IMR-90 (cell line): ENCODE results near the gene RTN4RL2. TPM values are rescaled to one million over a fixed set of nuclear protein-coding genes. Genes with fewer than 3 reads are reported as not detected.

Experiments
- ATAC-seq: fragments of 200-7000 bp; cut with Tn5 transposase; 2 replicates; pipeline ENCODE4 v1.9.1; 2020; ENCODE audit warnings: low read depth, mild to moderate bottlenecking, moderate library complexity
- BruUV-seq: library from RNA; stranded (reverse); fragments of 400-500 nt; replicated peaks from 2 replicates; lab custom pipeline; 2021; lab: Mats Ljungman, UMichigan
- CTCF ChIA-PET: fragments of 300-600 bp; formaldehyde crosslinking; extraction: SDS; loops from one replicate; lab custom pipeline; 2021; ENCODE audit warnings: antibody characterized with exemption; lab: Yijun Ruan, JAX
- POLR2A ChIA-PET: fragments of 300-600 bp; sonication (Branson Sonifier 250); formaldehyde crosslinking; loops from one replicate; lab custom pipeline; 2022; ENCODE audit warnings: antibody characterized with exemption; ENCODE audit not compliant: unreplicated experiment; lab: Charles Lee
- DNase-seq: peaks from one replicate; pipeline ENCODE4 v3.0.0; 2013
- H2AFZ ChIP-seq: replicated peaks from 2 replicates; pipeline ENCODE3; 2013; ENCODE audit warnings: low read length, mild to moderate bottlenecking; ENCODE audit not compliant: poor library complexity
- H2AK5ac ChIP-seq: 2 replicates; pipeline ENCODE4 v1.6.1; 2013; ENCODE audit warnings: low read depth, low read length, inconsistent platforms
- H2AK9ac ChIP-seq: replicated peaks from 2 replicates; pipeline ENCODE3; 2013; ENCODE audit warnings: mild to moderate bottlenecking, low read depth, low read length, moderate library complexity; ENCODE audit not compliant: poor library complexity
- H2BK120ac ChIP-seq: 2 replicates; pipeline ENCODE4 v1.6.1; 2013; ENCODE audit warnings: low read depth, low read length, inconsistent platforms
- H2BK15ac ChIP-seq: 3 replicates; pipeline ENCODE4 v1.6.1; 2013; ENCODE audit warnings: low read depth, low read length, inconsistent platforms
- H2BK20ac ChIP-seq: 2 replicates; pipeline ENCODE4 v1.6.1; 2013; ENCODE audit warnings: low read depth, mild to moderate bottlenecking, inconsistent platforms, low read length, moderate library complexity
- H2BK5ac ChIP-seq: 2 replicates; pipeline ENCODE4 v1.6.1; 2013; ENCODE audit warnings: mild to moderate bottlenecking, low read depth, low read length, inconsistent platforms; ENCODE audit not compliant: poor library complexity, severe bottlenecking
- H3K14ac ChIP-seq: replicated peaks from 2 replicates; pipeline ENCODE4 v1.6.1; 2013; ENCODE audit warnings: low read depth, low read length, inconsistent platforms
- H3K18ac ChIP-seq: 2 replicates; pipeline ENCODE4 v1.6.1; 2013; ENCODE audit warnings: low read depth, low read length, control low read depth
- H3K23ac ChIP-seq: 2 replicates; pipeline ENCODE4 v1.6.1; 2013; ENCODE audit warnings: low read depth, low read length, inconsistent platforms
- H3K27ac ChIP-seq: 2 replicates; pipeline ENCODE4 v1.5.1; 2013; ENCODE audit warnings: mild to moderate bottlenecking, control low read depth, low read length; ENCODE audit not compliant: insufficient read depth
- H3K27me3 ChIP-seq: 2 replicates; pipeline ENCODE4 v1.6.1; 2013; ENCODE audit warnings: low read length; ENCODE audit not compliant: control insufficient read depth, insufficient read depth
- H3K36me3 ChIP-seq: 2 replicates; pipeline ENCODE4 v1.6.1; 2013; ENCODE audit warnings: low read length, mixed read lengths; ENCODE audit not compliant: control insufficient read depth, insufficient read depth
- H3K4ac ChIP-seq: 2 replicates; pipeline ENCODE4 v1.6.1; 2013; ENCODE audit warnings: low read depth, low read length, inconsistent platforms
- H3K4me1 ChIP-seq: 2 replicates; pipeline ENCODE4 v1.6.1; 2013; ENCODE audit warnings: low read length, mixed read lengths; ENCODE audit not compliant: control insufficient read depth, insufficient read depth
- H3K4me2 ChIP-seq: 2 replicates; pipeline ENCODE4 v1.6.1; 2013; ENCODE audit warnings: low read depth, mild to moderate bottlenecking, control low read depth, low read length, moderate library complexity
- H3K4me3 ChIP-seq: 2 replicates; pipeline ENCODE4 v1.5.1; 2013; ENCODE audit warnings: low read depth, mild to moderate bottlenecking, control low read depth, low read length, moderate library complexity; ENCODE audit not compliant: insufficient read depth
- H3K56ac ChIP-seq: 2 replicates; pipeline ENCODE4 v1.6.1; 2013; ENCODE audit warnings: low read length, inconsistent platforms; ENCODE audit not compliant: insufficient read depth; ENCODE audit errors: extremely low read depth
- H3K79me1 ChIP-seq, 2 experiments: 2 replicates each; pipeline ENCODE4 v1.6.1; 2013; ENCODE audit warnings: low read length in 2 of 2, inconsistent platforms in 1 of 2, low read depth in 1 of 2
- H3K9ac ChIP-seq: 2 replicates; pipeline ENCODE4 v1.6.1; 2013; ENCODE audit warnings: low read depth, low read length, control low read depth
- H3K9me1 ChIP-seq: 2 replicates; pipeline ENCODE4 v1.6.1; 2013; ENCODE audit warnings: low read length, inconsistent platforms; ENCODE audit not compliant: insufficient read depth
- H3K9me3 ChIP-seq: 2 replicates; pipeline ENCODE4 v1.6.1; 2013; ENCODE audit warnings: low read length; ENCODE audit not compliant: control insufficient read depth, insufficient read depth
- H4K20me1 ChIP-seq: 2 replicates; pipeline ENCODE4 v1.6.1; 2013; ENCODE audit warnings: low read length, inconsistent platforms; ENCODE audit not compliant: insufficient read depth
- H4K5ac ChIP-seq: 2 replicates; pipeline ENCODE4 v1.6.1; 2013; ENCODE audit warnings: mild to moderate bottlenecking, low read depth, low read length, control low read depth
- H4K8ac ChIP-seq, 2 experiments: 2 replicates each; pipeline ENCODE4 v1.6.1; 2013; ENCODE audit warnings: low read depth in 2 of 2, low read length in 2 of 2, control low read depth in 1 of 2, inconsistent platforms in 1 of 2
- H4K91ac ChIP-seq: 2 replicates; pipeline ENCODE4 v1.6.1; 2013; ENCODE audit warnings: low read depth, low read length, inconsistent platforms; ENCODE audit not compliant: insufficient read depth
- BHLHE40 ChIP-seq: fragments of 150-350 bp; IDR thresholded peaks from 2 replicates; pipeline ENCODE4 v1.6.1; 2016; ENCODE audit warnings: mild to moderate bottlenecking, low read depth, low read length
- CHD1 ChIP-seq: IDR thresholded peaks from 2 replicates; pipeline ENCODE4 v1.6.1; 2012; ENCODE audit warnings: low read depth, low read length, improper control_type of control experiment
- CTCF ChIP-seq: conservative IDR thresholded peaks from 2 replicates; pipeline ENCODE4 v1.5.1; 2012; ENCODE audit warnings: mild to moderate bottlenecking, low read depth, low read length, improper control_type of control experiment
- FOS ChIP-seq: fragments of 150-350 bp; IDR thresholded peaks from 2 replicates; pipeline ENCODE4 v1.6.1; 2016; ENCODE audit warnings: low read depth, low read length
- MAFK ChIP-seq: IDR thresholded peaks from 2 replicates; pipeline ENCODE4 v1.6.1; 2012; ENCODE audit warnings: low read depth, low read length, improper control_type of control experiment
- MAZ ChIP-seq: IDR thresholded peaks from 2 replicates; pipeline ENCODE4 v1.6.1; 2012; ENCODE audit warnings: low read depth, mild to moderate bottlenecking, low read length, improper control_type of control experiment, moderate library complexity, borderline replicate concordance
- MXI1 ChIP-seq: IDR thresholded peaks from 2 replicates; pipeline ENCODE4 v1.6.1; 2012; ENCODE audit warnings: low read depth, mild to moderate bottlenecking, low read length, moderate library complexity, borderline replicate concordance
- NFE2L2 ChIP-seq: fragments of 150-350 bp; IDR thresholded peaks from 2 replicates; pipeline ENCODE4 v1.6.1; 2016; ENCODE audit warnings: low read depth, mild to moderate bottlenecking, low read length
- RAD21 ChIP-seq: IDR thresholded peaks from 2 replicates; pipeline ENCODE4 v1.6.1; 2012; ENCODE audit warnings: low read length, improper control_type of control experiment
- SMC3 ChIP-seq: fragments of 150-350 bp; IDR thresholded peaks from 2 replicates; pipeline ENCODE4 v1.6.1; 2016; ENCODE audit warnings: low read depth, mild to moderate bottlenecking, antibody characterized with exemption, low read length, moderate library complexity
- WGBS, 2 experiments: methylation state at CpG; one replicate each; pipeline versions ENCODE4 v1.1.5 to v1.1.7; 2013; ENCODE audit warnings: missing lambda C conversion rate in 2 of 2; ENCODE audit not compliant: insufficient read length in 1 of 2; ENCODE audit errors: extremely low coverage in 2 of 2; 5-methylcytosine and 5-hydroxymethylcytosine counted together
- dilution Hi-C: fragments of 300-500 bp; cut with HindIII; formaldehyde crosslinking; loops from one replicate; pipeline ENCODE4 v1.14.3; 2018; ENCODE audit warnings: low sequenced_read_pairs; ENCODE audit not compliant: unreplicated experiment
- in situ Hi-C: fragments of 300-500 bp; cut with MboI; formaldehyde crosslinking; loops from 3 replicates; pipeline ENCODE4 v1.14.3; 2019; ENCODE audit warnings: low sequenced_read_pairs, inconsistent platforms, mixed read lengths
- intact Hi-C: fragments of 100-400 bp; cut with micrococcal nuclease; formaldehyde crosslinking; loops from 2 replicates; pipeline ENCODE4 v1.10.0; 2022
- polyA plus RNA-seq, 3 experiments: library from polyadenylated mRNA; depleted of rRNA; stranded (reverse); fragments of >200 nt; gene quantifications; 2 replicates each; pipeline ENCODE4 v1.2.3, GENCODE V29; 2012; ENCODE audit warnings: low replicate concordance in 1 of 3
- total RNA-seq: library from RNA; depleted of rRNA; stranded (reverse); fragments of >200 nt; gene quantifications from 2 replicates; pipeline ENCODE4 v1.2.3, GENCODE V29; 2012
- TF ChIP-seq, protein P1 (sequence below): fragments of 150-350 bp; IDR thresholded peaks from 2 replicates; pipeline ENCODE4 v1.6.1; 2016; ENCODE audit warnings: low read depth, mild to moderate bottlenecking, low read length, moderate library complexity, borderline replicate concordance

Gene RTN4RL2
- total and polyA plus RNA-seq, 2 of the 4 experiments (the other 2 are of a cell fraction) = 1.5 TPM; not detected in 1

DNA sequence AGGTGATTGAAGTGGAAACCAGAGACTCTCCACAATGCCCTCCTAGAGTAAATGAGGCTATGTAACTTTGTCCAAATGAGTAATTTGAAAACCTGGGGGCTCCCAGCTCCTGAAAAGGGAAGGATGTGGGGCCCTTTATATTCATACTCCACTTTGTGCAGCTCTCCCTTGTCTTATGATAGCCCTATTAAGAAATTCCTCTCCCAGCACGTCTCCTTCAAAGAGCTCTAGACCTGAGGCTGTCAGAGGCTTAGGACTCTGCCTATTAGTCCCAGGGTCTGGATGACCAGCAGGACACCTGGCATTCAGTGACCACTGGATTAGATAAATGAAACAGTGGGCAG is 53.1 kb downstream of the RTN4RL2 start:
- Histone ChIP-seq H3K36me3 (peaks cover 5% of the 10 kb centered on the region; the same call in 1 of the 2 replicates), H3K14ac (no peak overlapping the region), H2BK120ac (no peak overlapping the region), H3K9me1 (no peaks in the 10 kb centered on the region; the same call in 1 of the 2 replicates), H4K91ac (no peak overlapping the region), H3K23ac (peak overlapping the region; percentile 72; the same call in 1 of the 2 replicates), H3K27me3 (no peaks in the 10 kb centered on the region), H3K4me2 (peak overlapping the region; percentile 91; the same call in 1 of the 2 replicates), H4K5ac (no peak overlapping the region), H3K18ac (no peak overlapping the region), H3K9me3 (no peaks in the 10 kb centered on the region), H2AK5ac (peak overlapping the region; percentile 70; the same call in 1 of the 2 replicates), H3K9ac (no peak overlapping the region), H3K27ac (no peak overlapping the region), H2BK15ac (no peak overlapping the region), H4K20me1 (peaks cover 7% of the 10 kb centered on the region; the same call in 1 of the 2 replicates), H4K8ac (no peak overlapping the region), H2AFZ (no peak overlapping the region), H3K56ac (no peak overlapping the region), H2BK20ac (no peak overlapping the region), H3K4me1 (no peaks in the 10 kb centered on the region; the same call in 1 of the 2 replicates), H3K79me1 (peaks cover 7 to 24% of the 10 kb centered on the region in 2 experiments; a peak in 3 of 4 replicates), H2AK9ac (no peak overlapping the region), H3K4me3 (no peak overlapping the region), H2BK5ac (no peak overlapping the region), H3K4ac (no peak overlapping the region)
- POLR2A ChIA-PET = no interaction called here
- no peak for DNase-seq
- CTCF ChIA-PET = interaction anchor here (1.2 kb wide), 1 partner anchor 20 kb away, joined by 7 read pairs; no protein-coding TSS in a partner anchor
- WGBS, 2 experiments = no CpG with 5 or more reads among the region's 1 CpG
- TF ChIP-seq CHD1 (no peak), MAZ (no peak), RAD21 (no peak), CTCF (no peak), MAFK (no peak), NFE2L2 (no peak), MXI1 (no peak), BHLHE40 (no peak), FOS (no peak), SMC3 (no peak)
- TF ChIP-seq, protein P1, sequence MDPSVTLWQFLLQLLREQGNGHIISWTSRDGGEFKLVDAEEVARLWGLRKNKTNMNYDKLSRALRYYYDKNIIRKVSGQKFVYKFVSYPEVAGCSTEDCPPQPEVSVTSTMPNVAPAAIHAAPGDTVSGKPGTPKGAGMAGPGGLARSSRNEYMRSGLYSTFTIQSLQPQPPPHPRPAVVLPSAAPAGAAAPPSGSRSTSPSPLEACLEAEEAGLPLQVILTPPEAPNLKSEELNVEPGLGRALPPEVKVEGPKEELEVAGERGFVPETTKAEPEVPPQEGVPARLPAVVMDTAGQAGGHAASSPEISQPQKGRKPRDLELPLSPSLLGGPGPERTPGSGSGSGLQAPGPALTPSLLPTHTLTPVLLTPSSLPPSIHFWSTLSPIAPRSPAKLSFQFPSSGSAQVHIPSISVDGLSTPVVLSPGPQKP = no peak
- in situ Hi-C loops = loop anchor here (25.0 kb wide), 1 partner anchor 676 kb away; no protein-coding TSS in a partner anchor
- intact Hi-C loops = no loop called here
- BruUV-seq = no TSS peak
- dilution Hi-C loops = no loop called here
- ATAC-seq = no peak
